ENCODE measurements around the gene SEMA3A.
"Not testable (repeated sequence)": the region's sequence is repeated elsewhere in the genome, so short reads cannot be mapped to it uniquely, and the experiment has no call there.

Gene SEMA3A

GRCh38 chr7:84162584-84162983, 32.0 kb downstream of the SEMA3A start:
- DNase-seq (ENCODE audit: low read depth in 1 of 2, low spot score in 1 of 2): no peak
- in situ Hi-C loops (cut with HindIII; ENCODE audit: low pct_unique_long_range_greater_than_20kb, low sequenced_read_pairs): no loop called here
- no peak for TF ChIP-seq JUND (IDR thresholded peaks at IDR 0.05; ENCODE audit: low read depth)

- in situ Hi-C loops (cut with HindIII; ENCODE audit: low pct_unique_long_range_greater_than_20kb, low sequenced_read_pairs): no loop called here
- DNase-seq (ENCODE audit: low read depth in 1 of 2, low spot score in 1 of 2): no peak
- no peak for TF ChIP-seq JUND (IDR thresholded peaks at IDR 0.05; ENCODE audit: low read depth)
Measured at GRCh38 chr7:84162125-84162524, 32.5 kb downstream of the SEMA3A start.

- in situ Hi-C loops (cut with HindIII; ENCODE audit: low pct_unique_long_range_greater_than_20kb, low sequenced_read_pairs): no loop called here
- TF ChIP-seq JUND (IDR thresholded peaks at IDR 0.05; ENCODE audit: low read depth): no peak
- no peak for DNase-seq (ENCODE audit: low read depth in 1 of 2, low spot score in 1 of 2)
Measured at GRCh38 chr7:84161398-84161797, 33.2 kb downstream of the SEMA3A start.

- no peak for TF ChIP-seq JUND (IDR thresholded peaks at IDR 0.05; ENCODE audit: low read depth)
- DNase-seq (ENCODE audit: low read depth in 1 of 2, low spot score in 1 of 2): no peak
- in situ Hi-C loops (cut with HindIII; ENCODE audit: low pct_unique_long_range_greater_than_20kb, low sequenced_read_pairs): no loop called here
Measured at GRCh38 chr7:84159435-84159834, 35.2 kb downstream of the SEMA3A start.

- no peak for TF ChIP-seq JUND (IDR thresholded peaks at IDR 0.05; ENCODE audit: low read depth)
- no peak for DNase-seq (ENCODE audit: low read depth in 1 of 2, low spot score in 1 of 2)
- in situ Hi-C loops (cut with HindIII; ENCODE audit: low pct_unique_long_range_greater_than_20kb, low sequenced_read_pairs): no loop called here
Measured at GRCh38 chr7:84157171-84157570, 37.4 kb downstream of the SEMA3A start.

- DNase-seq (ENCODE audit: low read depth in 1 of 2, low spot score in 1 of 2): no peak
- in situ Hi-C loops (cut with HindIII; ENCODE audit: low pct_unique_long_range_greater_than_20kb, low sequenced_read_pairs): no loop called here
- no peak for TF ChIP-seq JUND (IDR thresholded peaks at IDR 0.05; ENCODE audit: low read depth)
Measured at GRCh38 chr7:84154991-84155781, 39.4 kb downstream of the SEMA3A start.

GRCh38 chr7:84152995-84153394, 41.6 kb downstream of the SEMA3A start:
- in situ Hi-C loops (cut with HindIII; ENCODE audit: low pct_unique_long_range_greater_than_20kb, low sequenced_read_pairs): no loop called here
- DNase-seq (ENCODE audit: low read depth in 1 of 2, low spot score in 1 of 2): no peak
- no peak for TF ChIP-seq JUND (IDR thresholded peaks at IDR 0.05; ENCODE audit: low read depth)

GRCh38 chr7:84150370-84150769, 44.2 kb downstream of the SEMA3A start:
- DNase-seq (ENCODE audit: low read depth in 1 of 2, low spot score in 1 of 2); in situ Hi-C loops (cut with HindIII; ENCODE audit: low pct_unique_long_range_greater_than_20kb, low sequenced_read_pairs): not testable (repeated sequence)

GRCh38 chr7:84149573-84149972, 45.0 kb downstream of the SEMA3A start:
- in situ Hi-C loops (cut with HindIII; ENCODE audit: low pct_unique_long_range_greater_than_20kb, low sequenced_read_pairs): no loop called here
- TF ChIP-seq JUND (IDR thresholded peaks at IDR 0.05; ENCODE audit: low read depth): no peak
- DNase-seq (ENCODE audit: low read depth in 1 of 2, low spot score in 1 of 2): no peak

- DNase-seq (ENCODE audit: low read depth in 1 of 2, low spot score in 1 of 2): no peak
- no peak for TF ChIP-seq JUND (IDR thresholded peaks at IDR 0.05; ENCODE audit: low read depth)
- in situ Hi-C loops (cut with HindIII; ENCODE audit: low pct_unique_long_range_greater_than_20kb, low sequenced_read_pairs): no loop called here
Measured at GRCh38 chr7:84145892-84146291, 48.7 kb downstream of the SEMA3A start.

GRCh38 chr7:84144935-84145334, 49.7 kb downstream of the SEMA3A start:
- no peak for TF ChIP-seq JUND (IDR thresholded peaks at IDR 0.05; ENCODE audit: low read depth)
- DNase-seq (ENCODE audit: low read depth in 1 of 2, low spot score in 1 of 2): no peak
- in situ Hi-C loops (cut with HindIII; ENCODE audit: low pct_unique_long_range_greater_than_20kb, low sequenced_read_pairs): no loop called here

GRCh38 chr7:84144480-84144879, 50.1 kb downstream of the SEMA3A start:
- in situ Hi-C loops (cut with HindIII; ENCODE audit: low pct_unique_long_range_greater_than_20kb, low sequenced_read_pairs): no loop called here
- no peak for TF ChIP-seq JUND (IDR thresholded peaks at IDR 0.05; ENCODE audit: low read depth)
- DNase-seq (ENCODE audit: low read depth in 1 of 2, low spot score in 1 of 2): no peak

- in situ Hi-C loops (cut with HindIII; ENCODE audit: low pct_unique_long_range_greater_than_20kb, low sequenced_read_pairs): no loop called here
- no peak for TF ChIP-seq JUND (IDR thresholded peaks at IDR 0.05; ENCODE audit: low read depth)
- DNase-seq (ENCODE audit: low read depth in 1 of 2, low spot score in 1 of 2): no peak
Measured at GRCh38 chr7:84142726-84143125, 51.9 kb downstream of the SEMA3A start.
